Measurements from ENCODE around the gene NSDHL.

The NSDHL gene

DNA sequence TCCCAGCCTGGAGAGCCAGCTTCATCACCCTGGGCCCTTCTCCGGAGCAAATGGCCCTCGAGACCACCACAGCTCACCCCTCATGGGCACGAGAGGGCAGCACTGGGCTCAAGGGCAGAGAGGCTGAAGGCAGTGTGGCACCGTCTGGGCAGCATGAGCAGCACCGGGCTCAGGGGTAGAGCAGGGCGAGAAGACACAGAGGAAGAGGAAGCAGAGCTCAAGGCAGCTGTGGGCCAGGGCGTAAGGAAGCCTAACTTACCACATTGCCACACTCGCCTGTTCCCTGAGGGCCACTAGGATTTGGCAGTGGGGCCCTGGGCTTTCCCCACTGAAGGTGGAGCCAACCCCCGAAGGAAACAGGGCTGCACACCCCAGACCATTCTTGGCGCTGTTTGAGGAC, 82.5 kb downstream of the NSDHL start:
- Mint-ChIP-seq H3K27ac (no peak overlapping the region), H3K27me3 (ENCODE audit: low read depth) (peaks cover 4% of the 10 kb centered on the region), H3K4me1 (peaks cover 13% of the 10 kb centered on the region), H3K36me3 (ENCODE audit: low read depth) (no peaks in the 10 kb centered on the region), H3K4me3 (no peak overlapping the region), H3K9me3 (peaks cover 7% of the 10 kb centered on the region)
- TF ChIP-seq, protein P1, sequence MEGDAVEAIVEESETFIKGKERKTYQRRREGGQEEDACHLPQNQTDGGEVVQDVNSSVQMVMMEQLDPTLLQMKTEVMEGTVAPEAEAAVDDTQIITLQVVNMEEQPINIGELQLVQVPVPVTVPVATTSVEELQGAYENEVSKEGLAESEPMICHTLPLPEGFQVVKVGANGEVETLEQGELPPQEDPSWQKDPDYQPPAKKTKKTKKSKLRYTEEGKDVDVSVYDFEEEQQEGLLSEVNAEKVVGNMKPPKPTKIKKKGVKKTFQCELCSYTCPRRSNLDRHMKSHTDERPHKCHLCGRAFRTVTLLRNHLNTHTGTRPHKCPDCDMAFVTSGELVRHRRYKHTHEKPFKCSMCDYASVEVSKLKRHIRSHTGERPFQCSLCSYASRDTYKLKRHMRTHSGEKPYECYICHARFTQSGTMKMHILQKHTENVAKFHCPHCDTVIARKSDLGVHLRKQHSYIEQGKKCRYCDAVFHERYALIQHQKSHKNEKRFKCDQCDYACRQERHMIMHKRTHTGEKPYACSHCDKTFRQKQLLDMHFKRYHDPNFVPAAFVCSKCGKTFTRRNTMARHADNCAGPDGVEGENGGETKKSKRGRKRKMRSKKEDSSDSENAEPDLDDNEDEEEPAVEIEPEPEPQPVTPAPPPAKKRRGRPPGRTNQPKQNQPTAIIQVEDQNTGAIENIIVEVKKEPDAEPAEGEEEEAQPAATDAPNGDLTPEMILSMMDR (IDR thresholded peaks at IDR 0.05; ENCODE audit: unreplicated experiment in 3 of 3): no peak

DNA sequence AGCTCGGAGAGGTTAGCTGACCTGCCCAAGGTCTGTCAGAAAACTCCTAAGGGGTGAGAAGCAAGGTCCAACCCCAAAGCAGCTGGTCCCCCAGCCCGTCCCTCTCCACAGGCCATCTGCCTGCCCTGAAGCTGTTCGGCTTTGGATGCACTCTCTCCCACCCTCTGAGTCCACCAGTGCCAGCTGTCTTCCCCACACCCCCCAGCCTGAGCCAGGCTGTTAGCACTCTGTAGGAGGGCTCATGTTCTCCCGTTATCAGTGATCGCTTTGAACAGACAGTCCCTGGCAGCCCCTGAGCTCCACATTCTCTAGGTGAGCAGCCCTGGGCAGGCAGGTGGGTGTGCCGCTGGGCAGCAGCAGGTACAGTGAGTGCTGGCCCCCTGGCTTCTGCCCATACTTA, 83.0 kb downstream of the NSDHL start:
- no peaks in the 10 kb centered on the region for H3K36me3 Mint-ChIP-seq (ENCODE audit: low read depth)

GRCh38 chrX:152915541-152916241, 84.8 kb downstream of the NSDHL start:
- Mint-ChIP-seq H3K4me3 (no peak overlapping the region), H3K36me3 (ENCODE audit: low read depth) (no peaks in the 10 kb centered on the region), H3K27me3 (ENCODE audit: low read depth) (no peaks in the 10 kb centered on the region), H3K4me1 (peaks cover 13% of the 10 kb centered on the region), H3K9me3 (peaks cover 4% of the 10 kb centered on the region), H3K27ac (peak overlapping the region; percentile 63 to 90 (median 69))
- TF ChIP-seq, protein P1 (IDR thresholded peaks at IDR 0.05; ENCODE audit: unreplicated experiment in 3 of 3): peak; percentile 64 to 74 (median 66)

More for the DNA sequence above, 83.0 kb downstream of the NSDHL start:
- Mint-ChIP-seq H3K4me1 (peaks cover 13% of the 10 kb centered on the region), H3K27ac (no peak overlapping the region), H3K27me3 (ENCODE audit: low read depth) (peaks cover 4% of the 10 kb centered on the region), H3K4me3 (no peak overlapping the region), H3K9me3 (peaks cover 7% of the 10 kb centered on the region)
- TF ChIP-seq, protein P1 (IDR thresholded peaks at IDR 0.05; ENCODE audit: unreplicated experiment in 3 of 3): no peak

GRCh38 chrX:152917656-152918579, 87.1 kb downstream of the NSDHL start:
- peaks cover 13% of the 10 kb centered on the region for H3K4me1 Mint-ChIP-seq
- no peak overlapping the region for H3K27ac Mint-ChIP-seq
- H3K36me3 Mint-ChIP-seq (ENCODE audit: low read depth): no peaks in the 10 kb centered on the region
- H3K4me3 Mint-ChIP-seq: no peak overlapping the region
- H3K9me3 Mint-ChIP-seq: peaks cover 4% of the 10 kb centered on the region
- TF ChIP-seq, protein P1 (IDR thresholded peaks at IDR 0.05; ENCODE audit: unreplicated experiment in 3 of 3): no peak
- H3K27me3 Mint-ChIP-seq (ENCODE audit: low read depth): no peaks in the 10 kb centered on the region

- peaks cover 13% of the 10 kb centered on the region for H3K4me1 Mint-ChIP-seq
- H3K9me3 Mint-ChIP-seq: peaks cover 4% of the 10 kb centered on the region
- TF ChIP-seq, protein P1 (IDR thresholded peaks at IDR 0.05; ENCODE audit: unreplicated experiment in 3 of 3): no peak
- H3K27ac Mint-ChIP-seq: no peak overlapping the region
- no peak overlapping the region for H3K4me3 Mint-ChIP-seq
- H3K36me3 Mint-ChIP-seq (ENCODE audit: low read depth): no peaks in the 10 kb centered on the region
- H3K27me3 Mint-ChIP-seq (ENCODE audit: low read depth): no peaks in the 10 kb centered on the region
Observed at GRCh38 chrX:152918707-152919106, 87.8 kb downstream of the NSDHL start.

Data from nephron (organoid).